A673 (cell line): ENCODE results near the gene RNF222. TPM values are rescaled to one million over a fixed set of nuclear protein-coding genes. Genes with fewer than 3 reads are reported as not detected.
"Not testable (repeated sequence)": the region's sequence is repeated elsewhere in the genome, so short reads cannot be mapped to it uniquely, and the experiment has no call there.

Experiments used
- BruUV-seq: library from RNA; stranded (reverse); fragments of 400-500 nt; replicated peaks from 2 replicates; lab custom pipeline; 2021; lab: Mats Ljungman, UMichigan
- CTCF ChIA-PET: fragments of 300-600 bp; sonication (Branson Sonifier 250); formaldehyde crosslinking; loops from one replicate; lab custom pipeline; 2022; ENCODE audit warnings: antibody characterized with exemption; lab: Charles Lee
- POLR2A ChIA-PET: fragments of 300-600 bp; sonication (Branson Sonifier 250); formaldehyde crosslinking; loops from one replicate; lab custom pipeline; 2022; ENCODE audit warnings: antibody characterized with exemption; ENCODE audit not compliant: low non-redundant PET; lab: Charles Lee
- DNase-seq: peaks from one replicate; pipeline ENCODE4 v3.0.0-alpha.2; 2015; ENCODE audit warnings: low spot score
- H3K27ac ChIP-seq: fragments of 200-600 bp; sonication (generic); 2 replicates; pipeline ENCODE4 v1.5.1; 2016; ENCODE audit warnings: mixed run types, low read depth, mild to moderate bottlenecking, mixed read lengths, antibody characterized with exemption, low read length; ENCODE audit not compliant: poor library complexity, severe bottlenecking
- H3K27me3 ChIP-seq: fragments of 200-600 bp; sonication (generic); replicated peaks from 2 replicates; pipeline ENCODE4 v1.6.1; 2017; ENCODE audit warnings: mixed run types, low read depth, mild to moderate bottlenecking, mixed read lengths, antibody characterized with exemption, low read length; ENCODE audit not compliant: insufficient read depth, poor library complexity
- H3K36me3 ChIP-seq: fragments of 200-600 bp; sonication (generic); 2 replicates; pipeline ENCODE4 v1.6.1; 2016; ENCODE audit warnings: mixed run types, mild to moderate bottlenecking, mixed read lengths, antibody characterized with exemption, low read length; ENCODE audit not compliant: insufficient read depth, poor library complexity, severe bottlenecking
- H3K4me1 ChIP-seq: fragments of 200-600 bp; sonication (generic); 2 replicates; pipeline ENCODE4 v1.6.1; 2017; ENCODE audit warnings: mixed run types, mild to moderate bottlenecking, mixed read lengths, antibody characterized with exemption, low read length; ENCODE audit not compliant: insufficient read depth, poor library complexity, severe bottlenecking
- H3K4me3 ChIP-seq: fragments of 200-600 bp; sonication (generic); 2 replicates; pipeline ENCODE4 v1.5.1; 2016; ENCODE audit warnings: low read depth, mixed run types, mild to moderate bottlenecking, mixed read lengths, low read length; ENCODE audit not compliant: poor library complexity, severe bottlenecking
- H3K9me3 ChIP-seq: fragments of 200-600 bp; sonication (generic); 2 replicates; pipeline ENCODE4 v1.6.1; 2016; ENCODE audit warnings: mixed run types, low read depth, mild to moderate bottlenecking, mixed read lengths, antibody characterized with exemption, low read length; ENCODE audit not compliant: poor library complexity, severe bottlenecking
- EZH2 ChIP-seq: fragments of 200-600 bp; sonication (generic); IDR thresholded peaks from 2 replicates; pipeline ENCODE4 v1.6.1; 2017; ENCODE audit warnings: borderline replicate concordance, low read depth, mild to moderate bottlenecking, mixed read lengths, antibody characterized with exemption, low read length; ENCODE audit not compliant: poor library complexity, severe bottlenecking
- intact Hi-C: fragments of 100-400 bp; cut with micrococcal nuclease; formaldehyde crosslinking; loops from one replicate; pipeline ENCODE4 v1.10.0; 2022; ENCODE audit not compliant: unreplicated experiment
- total RNA-seq: library from RNA; stranded (reverse); gene quantifications from 2 replicates; pipeline ENCODE4 v1.2.3, GENCODE V29; 2021
- TF ChIP-seq, protein P1 (sequence below): fragments of 300-800, 200-600 bp; sonication (generic); conservative IDR thresholded peaks from 2 replicates; pipeline ENCODE4 v1.5.1; 2017; ENCODE audit warnings: low read depth, mild to moderate bottlenecking, antibody characterized with exemption, low read length, moderate library complexity, mixed read lengths

The RNF222 gene
- total RNA-seq, 1 experiment from 2014 or later, result not detected

DNA sequence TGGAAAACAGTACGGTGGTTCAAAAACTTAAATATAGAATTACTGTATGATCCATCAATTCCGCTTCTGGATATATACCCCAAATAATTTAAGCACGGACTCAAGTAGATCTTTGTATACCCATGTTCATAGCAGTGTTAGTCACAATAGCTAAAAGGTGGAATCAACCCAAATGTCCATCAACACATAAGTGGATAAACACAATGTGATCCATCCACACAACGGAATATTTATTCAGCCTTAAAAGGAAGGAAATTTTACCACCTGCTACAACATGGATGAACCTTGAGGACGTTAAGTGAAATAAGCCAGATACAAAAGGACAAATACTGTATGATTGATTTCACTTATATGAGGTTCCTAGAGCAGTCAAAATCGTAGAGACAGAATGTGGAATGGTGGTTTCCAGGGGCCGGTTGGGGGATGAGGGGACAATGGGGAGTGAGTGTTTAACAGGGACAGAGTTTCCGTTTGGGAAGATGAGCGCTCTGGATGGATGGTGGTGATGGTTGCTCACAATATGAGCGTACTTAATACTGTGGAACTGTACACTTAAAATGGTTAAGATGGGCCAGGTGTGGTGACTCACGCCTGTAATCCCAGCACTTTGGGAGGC, 5.4 kb upstream of the RNF222 start:
- Histone ChIP-seq H3K4me3 (no peak overlapping the region), H3K27me3 (peaks cover 6% of the 10 kb centered on the region), H3K9me3 (no peaks in the 10 kb centered on the region), H3K4me1 (no peaks in the 10 kb centered on the region), H3K36me3 (no peaks in the 10 kb centered on the region), H3K27ac (no peak overlapping the region)
- TF ChIP-seq, protein P1, sequence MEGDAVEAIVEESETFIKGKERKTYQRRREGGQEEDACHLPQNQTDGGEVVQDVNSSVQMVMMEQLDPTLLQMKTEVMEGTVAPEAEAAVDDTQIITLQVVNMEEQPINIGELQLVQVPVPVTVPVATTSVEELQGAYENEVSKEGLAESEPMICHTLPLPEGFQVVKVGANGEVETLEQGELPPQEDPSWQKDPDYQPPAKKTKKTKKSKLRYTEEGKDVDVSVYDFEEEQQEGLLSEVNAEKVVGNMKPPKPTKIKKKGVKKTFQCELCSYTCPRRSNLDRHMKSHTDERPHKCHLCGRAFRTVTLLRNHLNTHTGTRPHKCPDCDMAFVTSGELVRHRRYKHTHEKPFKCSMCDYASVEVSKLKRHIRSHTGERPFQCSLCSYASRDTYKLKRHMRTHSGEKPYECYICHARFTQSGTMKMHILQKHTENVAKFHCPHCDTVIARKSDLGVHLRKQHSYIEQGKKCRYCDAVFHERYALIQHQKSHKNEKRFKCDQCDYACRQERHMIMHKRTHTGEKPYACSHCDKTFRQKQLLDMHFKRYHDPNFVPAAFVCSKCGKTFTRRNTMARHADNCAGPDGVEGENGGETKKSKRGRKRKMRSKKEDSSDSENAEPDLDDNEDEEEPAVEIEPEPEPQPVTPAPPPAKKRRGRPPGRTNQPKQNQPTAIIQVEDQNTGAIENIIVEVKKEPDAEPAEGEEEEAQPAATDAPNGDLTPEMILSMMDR, result no peak
- TF ChIP-seq EZH2, result no peak
- BruUV-seq, result no TSS peak
- intact Hi-C loops, result no loop called here
- no peak for DNase-seq
- ChIA-PET CTCF (interaction anchor here (0.6 kb wide), 1 partner anchor 64 kb away, joined by 5 read pairs; the partner anchor contains the start of gene ODF4), POLR2A (no interaction called here)

GRCh38 chr17:8401107-8401506, 3.5 kb upstream of the RNF222 start:
- Histone ChIP-seq H3K27me3 (peaks cover 20% of the 10 kb centered on the region), H3K36me3 (no peaks in the 10 kb centered on the region), H3K27ac (no peak overlapping the region), H3K4me3 (no peak overlapping the region), H3K4me1 (no peaks in the 10 kb centered on the region), H3K9me3 (no peaks in the 10 kb centered on the region)
- DNase-seq, result no peak
- intact Hi-C loops, result no loop called here
- no peak for TF ChIP-seq EZH2
- TF ChIP-seq, protein P1, result no peak
- CTCF ChIA-PET, result no interaction called here
- POLR2A ChIA-PET, result no interaction called here
- BruUV-seq, result no TSS peak

DNA sequence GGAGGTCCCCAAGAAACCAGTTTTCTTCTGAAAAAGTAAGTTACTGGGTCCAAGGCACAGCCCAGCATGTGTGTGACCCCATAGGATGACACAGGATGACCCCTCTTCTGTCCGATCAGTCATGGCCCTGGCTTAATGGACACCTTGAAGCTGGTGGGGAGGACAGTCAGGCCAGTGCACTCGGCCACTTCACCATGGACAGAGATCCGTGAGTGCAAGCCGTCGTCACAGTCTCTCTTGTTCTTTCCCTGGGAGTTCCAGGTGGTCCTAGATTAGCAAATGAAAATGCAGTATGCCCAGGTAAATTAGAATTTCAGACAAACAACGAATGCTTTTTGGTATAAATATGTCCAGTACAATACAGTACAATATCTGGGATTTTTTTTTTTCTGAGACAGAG, 1.4 kb upstream of the RNF222 start:
- DNase-seq, result no peak
- H3K27ac ChIP-seq, result no peak overlapping the region
- no peaks in the 10 kb centered on the region for H3K36me3 ChIP-seq
- POLR2A ChIA-PET, result no interaction called here
- H3K9me3 ChIP-seq, result no peaks in the 10 kb centered on the region
- no peaks in the 10 kb centered on the region for H3K4me1 ChIP-seq
- no peak overlapping the region for H3K4me3 ChIP-seq
- BruUV-seq, result no TSS peak
- H3K27me3 ChIP-seq, result peaks cover 36% of the 10 kb centered on the region
- CTCF ChIA-PET, result no interaction called here
- intact Hi-C loops, result no loop called here
- TF ChIP-seq EZH2, result no peak
- TF ChIP-seq, protein P1, result no peak

GRCh38 chr17:8394497-8394896, 3.1 kb downstream of the RNF222 start:
- intact Hi-C loops, CTCF ChIA-PET, H3K9me3 ChIP-seq, H3K4me3 ChIP-seq, BruUV-seq, H3K4me1 ChIP-seq, DNase-seq, H3K27ac ChIP-seq, H3K36me3 ChIP-seq: not testable (repeated sequence)
- H3K27me3 ChIP-seq, result peaks cover 31% of the 10 kb centered on the region
- POLR2A ChIA-PET, result interaction anchor here (0.6 kb wide), 1 partner anchor 855 kb away, joined by 10 read pairs; no protein-coding TSS in a partner anchor
